Dermis microvascular lymphatic vessel endothelial cell (primary cell): ENCODE results near the gene THADA. TPM values are rescaled to one million over a fixed set of nuclear protein-coding genes. Genes with fewer than 3 reads are reported as not detected.

Experiments
- DNase-seq, 2 donors: peaks; one replicate each; pipeline versions ENCODE4 v3.0.0 to v3.0.0-alpha.2; 2010; ENCODE audit warnings: low read depth in 2 of 2
- total RNA-seq: library from RNA; depleted of rRNA; stranded (reverse); fragments of >200 nt; gene quantifications from 2 replicates; pipeline ENCODE4 v1.2.1, GENCODE V29; 2014

The THADA gene
- total RNA-seq, 1 donor from 2014 or later, result 17.8 TPM

GRCh38 chr2:43276962-43277391, 318.9 kb downstream of the THADA start:
- DNase-seq, result peak in 1 of 2 donors; percentile 28

DNA sequence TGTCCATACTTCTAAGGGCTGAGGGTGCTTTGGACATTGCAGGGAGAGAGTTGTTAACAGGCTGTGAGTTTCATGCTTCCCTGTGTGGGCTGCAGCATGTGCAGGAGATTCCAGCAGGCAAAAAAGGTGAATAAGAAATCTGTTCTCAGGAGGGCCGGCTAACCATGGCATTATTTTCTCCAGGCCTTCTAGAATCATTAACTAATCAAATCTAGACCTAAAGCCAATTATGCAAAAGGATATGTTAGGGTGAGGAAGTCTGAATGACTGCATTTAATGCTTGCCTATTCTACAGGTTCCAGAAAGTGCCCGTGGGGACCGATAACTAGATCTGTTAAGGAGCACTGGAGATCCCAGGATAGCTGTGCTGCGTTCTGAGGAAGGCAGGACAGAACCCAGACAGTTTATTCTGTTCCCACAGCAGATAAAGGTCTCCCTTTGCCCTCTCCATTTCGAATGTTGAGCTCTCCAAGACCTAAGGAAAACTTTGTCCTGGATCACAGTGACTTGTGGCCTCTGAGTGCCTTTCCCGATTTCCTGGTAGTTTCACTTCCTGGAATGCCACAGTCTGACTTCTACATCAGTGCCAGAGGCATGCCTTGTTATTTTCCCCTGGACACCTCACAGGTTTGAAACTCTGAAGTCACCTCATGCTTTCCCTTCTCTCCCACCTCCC, 319.4 kb downstream of the THADA start:
- peak in 1 of 2 donors; percentile 13 for DNase-seq

GRCh38 chr2:43274721-43275120, 321.1 kb downstream of the THADA start:
- DNase-seq, result no peak

GRCh38 chr2:43274055-43274454, 321.8 kb downstream of the THADA start:
- no peak for DNase-seq

GRCh38 chr2:43273529-43273928, 322.3 kb downstream of the THADA start:
- no peak for DNase-seq

DNA sequence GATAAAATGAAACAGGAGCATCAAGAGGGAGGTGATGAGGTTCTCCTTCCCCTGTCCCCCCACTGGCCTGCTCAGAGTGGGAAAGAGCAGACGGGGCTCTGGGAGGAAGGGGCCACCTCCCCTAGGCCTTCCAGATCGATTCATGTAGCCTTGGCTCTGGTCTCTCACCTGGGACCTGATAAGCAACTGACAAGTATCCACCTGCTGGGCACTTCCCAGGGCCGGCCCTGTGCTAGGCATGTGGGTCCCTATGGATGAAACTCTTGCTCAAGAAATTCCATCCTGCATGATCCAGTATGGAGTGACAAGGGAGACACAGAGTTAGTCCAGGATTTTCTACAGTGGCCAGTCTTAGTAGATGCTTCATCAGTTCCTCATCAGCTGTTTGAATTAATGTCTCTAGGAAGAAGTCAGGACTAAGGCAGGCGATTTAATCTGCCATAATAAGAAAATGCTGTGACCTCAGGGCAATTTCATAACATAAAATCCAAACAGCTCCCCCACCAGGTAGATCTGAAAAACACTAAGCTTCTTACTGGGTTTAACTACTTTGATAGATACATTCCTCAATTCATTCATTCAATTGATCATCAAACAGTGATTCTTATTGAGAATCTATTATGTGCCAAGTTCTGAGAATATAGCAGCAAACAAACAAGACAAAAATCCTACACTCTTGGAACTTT, 324.8 kb downstream of the THADA start:
- DNase-seq, result no peak

DNA sequence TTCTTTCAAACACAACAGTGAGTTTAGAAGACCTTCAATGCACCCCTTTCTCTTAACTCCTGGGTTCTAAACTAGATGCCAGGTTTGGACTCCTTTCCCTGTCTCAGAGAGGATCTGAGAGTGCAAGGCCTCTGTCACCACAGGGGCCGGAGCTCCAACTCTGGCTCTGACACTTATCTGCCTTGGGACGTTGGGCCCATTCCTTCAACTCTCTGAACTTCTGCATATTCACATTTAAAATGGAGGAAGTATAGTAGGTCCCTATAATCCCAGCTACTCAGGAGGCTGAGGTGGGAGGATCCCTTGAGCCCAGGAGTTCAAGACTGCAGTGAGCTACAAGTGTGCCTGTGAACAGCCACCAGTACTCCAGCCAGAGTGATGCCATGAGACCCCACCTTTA, 325.4 kb downstream of the THADA start:
- DNase-seq, result no peak

DNA sequence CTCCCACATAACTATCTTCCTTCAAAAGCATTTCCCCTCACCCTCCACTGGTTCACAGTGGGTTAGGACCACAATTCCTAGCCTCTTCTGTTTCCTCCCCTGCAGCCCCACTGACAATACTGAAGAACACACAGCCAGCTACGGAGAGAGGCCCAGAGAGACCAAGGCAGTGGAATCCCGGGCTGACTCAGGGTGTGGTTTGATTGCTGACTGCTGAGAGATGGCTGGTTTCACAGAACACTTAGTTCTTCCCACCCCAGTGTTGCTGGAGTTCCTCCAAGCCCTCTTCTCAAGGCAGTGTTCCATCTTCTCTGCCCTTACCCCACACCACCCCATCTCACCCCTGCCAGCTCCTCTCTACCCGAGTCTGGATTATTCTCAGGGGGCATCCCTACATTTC, 326.1 kb downstream of the THADA start:
- peak in 1 of 2 donors; percentile 29 for DNase-seq

- peak; percentile 32 to 95 for DNase-seq
These were observed 326.7 kb downstream of the THADA start for GRCh38 chr2:43269074-43269572.

DNA sequence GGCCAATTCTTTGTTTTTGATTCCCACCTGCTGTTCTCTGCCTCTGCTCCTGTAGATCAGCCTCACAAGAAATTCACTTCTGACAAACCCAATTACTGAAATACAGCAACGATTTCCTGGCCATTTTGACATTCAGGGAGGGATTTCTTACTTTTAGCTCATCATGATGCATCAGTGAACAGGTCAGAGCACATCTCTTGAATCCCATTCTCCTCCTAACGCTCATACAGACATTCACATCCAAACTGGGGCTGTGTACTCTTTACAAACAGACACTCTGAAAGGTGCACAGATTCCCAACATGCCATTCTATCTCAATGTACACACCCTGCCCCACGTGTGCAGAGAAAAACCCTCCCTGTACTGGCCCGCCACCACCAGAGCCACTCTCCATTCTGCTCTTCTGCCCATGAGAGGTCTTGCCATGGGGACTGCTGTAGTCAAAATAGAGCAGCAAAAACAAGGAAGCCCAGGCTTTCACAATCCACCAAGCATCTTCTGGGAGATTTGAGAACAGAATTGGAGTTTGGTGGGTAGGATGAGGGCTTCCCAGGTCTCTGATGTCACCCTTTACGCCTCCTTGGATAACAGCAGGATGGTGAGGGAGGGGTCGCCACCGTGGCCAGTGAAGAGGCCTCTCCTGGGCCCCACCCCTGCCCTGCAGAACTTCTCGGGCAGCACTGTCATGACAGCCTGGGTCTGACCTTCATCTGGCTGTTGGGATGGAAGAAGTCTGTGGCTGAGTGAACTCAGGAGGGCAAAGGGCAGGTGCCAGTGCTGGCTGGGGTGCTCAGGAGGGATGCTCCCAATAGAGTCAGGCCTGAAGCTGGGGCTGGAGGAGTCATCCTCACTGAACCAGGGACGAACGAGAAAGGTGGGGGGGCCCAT, 327.5 kb downstream of the THADA start:
- DNase-seq, result no peak

DNA sequence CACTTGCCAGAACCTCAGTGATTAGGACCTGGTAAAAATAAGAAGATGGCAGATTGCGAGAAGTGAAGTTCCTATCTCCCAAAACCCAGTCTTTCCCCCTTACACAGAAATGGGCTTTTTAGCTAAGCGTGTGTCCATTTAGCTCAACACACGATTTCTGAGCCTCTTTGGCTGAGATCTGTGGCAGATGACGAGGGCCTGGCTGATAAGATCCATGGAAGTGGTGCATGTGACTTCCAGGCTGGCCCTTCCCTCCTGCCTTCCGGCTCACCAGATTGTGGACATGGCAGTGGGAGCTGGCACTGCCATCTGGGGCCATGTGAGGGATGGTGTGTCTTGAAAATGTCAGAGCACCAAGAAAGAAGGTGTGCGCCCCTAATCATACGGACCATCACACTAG, 328.5 kb downstream of the THADA start:
- DNase-seq, result no peak

- DNase-seq, result no peak
These were observed 329.1 kb downstream of the THADA start for GRCh38 chr2:43266711-43267111.

DNA sequence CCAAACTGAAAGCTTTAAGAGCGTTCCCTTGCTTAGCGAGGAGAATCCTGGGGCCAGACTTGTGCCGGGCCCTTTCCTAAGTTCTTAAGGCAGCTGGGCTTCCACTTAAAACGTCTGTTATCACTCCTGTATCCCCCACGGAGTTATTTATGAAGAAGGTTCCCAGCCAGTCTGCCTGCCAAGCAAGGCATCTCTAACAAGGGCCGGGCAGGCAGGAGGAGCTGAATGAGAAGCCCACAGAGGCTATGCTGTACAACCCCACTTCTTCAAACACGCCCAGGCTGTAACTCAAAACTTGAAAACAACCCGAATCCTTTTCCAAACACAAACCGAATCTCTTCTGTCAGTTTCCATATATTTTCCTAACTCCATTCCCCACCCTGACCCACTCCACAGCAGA, 330.4 kb downstream of the THADA start:
- no peak for DNase-seq

DNA sequence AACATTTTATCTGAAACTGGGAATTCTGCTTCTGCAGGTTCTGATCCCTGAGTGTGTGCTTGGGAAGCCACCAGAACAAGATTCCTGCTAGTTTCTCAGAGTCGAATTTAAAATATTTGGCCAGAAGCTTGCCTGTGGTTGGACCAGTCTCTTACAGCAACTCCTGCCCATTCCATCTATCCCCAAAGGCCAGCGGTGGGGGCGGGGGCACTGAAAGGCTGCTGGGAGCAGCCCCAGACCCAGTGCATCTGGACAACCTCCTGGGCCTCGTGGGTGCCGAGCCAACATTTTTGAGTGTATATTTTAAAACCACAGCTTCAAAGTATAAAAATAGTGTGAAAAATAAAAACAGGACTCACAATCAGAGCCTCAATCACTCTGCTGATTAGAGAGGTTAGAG, 330.8 kb downstream of the THADA start:
- DNase-seq, result no peak

DNA sequence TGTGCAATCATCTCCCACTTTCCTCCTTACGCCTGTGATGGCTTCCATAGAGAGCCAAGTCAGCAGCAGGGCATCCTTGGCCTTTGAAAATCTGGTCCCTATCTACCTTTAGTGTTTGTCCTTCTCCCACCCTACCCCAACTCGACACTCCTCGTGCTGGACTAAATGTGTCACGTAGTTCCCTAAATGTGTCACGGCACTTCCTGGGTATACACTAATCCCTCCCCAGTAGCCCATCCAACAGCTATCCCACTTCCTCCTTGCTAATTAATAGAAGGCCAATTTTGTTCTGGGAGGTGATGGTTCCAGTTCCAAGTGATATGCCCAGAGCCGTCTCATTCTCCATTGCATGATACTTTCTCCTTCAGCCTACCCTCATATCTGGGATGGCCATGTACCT, 332.9 kb downstream of the THADA start:
- no peak for DNase-seq

DNA sequence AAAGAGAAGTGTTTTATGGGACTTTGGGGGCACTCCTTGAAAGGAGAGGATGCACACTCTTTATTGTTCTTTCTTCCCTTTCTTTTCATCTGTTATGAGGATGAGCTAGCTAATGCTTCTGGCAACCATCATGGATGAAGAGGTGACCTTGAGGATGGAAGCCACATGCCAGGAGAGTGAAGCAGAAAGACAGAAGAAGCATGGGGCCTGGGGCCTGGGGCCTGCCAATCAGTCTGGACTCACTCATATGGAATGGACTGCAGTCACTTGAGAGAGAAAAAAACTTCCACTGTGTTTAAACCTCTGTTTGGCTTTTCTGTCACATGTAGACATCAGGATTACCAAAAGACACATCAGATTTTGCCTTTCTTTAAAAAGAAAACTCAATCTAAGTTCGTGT, 333.6 kb downstream of the THADA start:
- DNase-seq, result no peak

DNA sequence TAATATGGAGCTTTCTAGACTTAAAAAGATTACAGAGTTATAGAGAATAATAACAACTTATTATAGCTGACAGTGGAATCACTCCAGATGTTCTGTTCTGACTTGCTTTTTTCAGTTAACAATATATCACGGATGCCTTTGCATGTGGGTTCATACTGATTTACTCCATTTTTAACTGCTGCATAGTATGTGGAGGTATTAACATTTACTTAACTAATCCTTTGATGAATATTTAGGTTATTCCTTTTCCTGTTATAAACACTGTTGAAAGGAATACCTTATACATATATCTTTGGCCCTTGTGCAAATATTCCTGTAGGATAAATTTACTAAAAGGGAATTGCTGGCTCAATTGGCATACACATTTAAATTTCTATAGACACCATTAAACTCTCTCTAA, 336.3 kb downstream of the THADA start:
- no peak for DNase-seq

DNA sequence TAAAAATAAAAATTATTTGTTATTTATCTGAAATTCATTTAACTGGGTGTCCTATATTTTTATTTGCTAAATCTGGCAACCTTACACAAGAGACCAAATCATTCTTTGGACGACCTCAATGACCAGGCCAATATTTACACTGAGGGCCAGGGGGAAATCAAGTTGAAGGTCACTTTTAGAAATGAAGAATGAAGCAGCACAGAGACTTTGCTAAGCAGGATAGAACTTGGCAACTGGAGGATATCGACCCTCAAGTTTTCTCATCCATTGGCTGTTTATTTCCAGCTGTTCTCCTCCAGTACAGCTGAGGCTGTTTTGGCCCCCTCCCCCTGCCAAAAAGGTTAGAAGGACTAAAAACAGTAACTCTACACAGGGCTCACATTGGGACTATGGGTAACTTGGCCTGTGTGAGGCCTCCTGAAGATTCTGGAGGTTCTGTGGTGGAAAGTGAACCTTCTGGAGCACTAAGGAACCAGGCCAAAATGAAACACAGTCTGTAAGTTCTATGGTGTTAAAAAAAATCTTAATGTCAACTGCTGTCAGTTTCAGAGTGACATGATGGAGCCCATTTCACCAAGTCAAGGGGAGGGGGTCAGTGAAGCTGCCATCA, 337.2 kb downstream of the THADA start:
- DNase-seq, result no peak

- DNase-seq, result no peak
These were observed 340.4 kb downstream of the THADA start for GRCh38 chr2:43255296-43255910.

DNA sequence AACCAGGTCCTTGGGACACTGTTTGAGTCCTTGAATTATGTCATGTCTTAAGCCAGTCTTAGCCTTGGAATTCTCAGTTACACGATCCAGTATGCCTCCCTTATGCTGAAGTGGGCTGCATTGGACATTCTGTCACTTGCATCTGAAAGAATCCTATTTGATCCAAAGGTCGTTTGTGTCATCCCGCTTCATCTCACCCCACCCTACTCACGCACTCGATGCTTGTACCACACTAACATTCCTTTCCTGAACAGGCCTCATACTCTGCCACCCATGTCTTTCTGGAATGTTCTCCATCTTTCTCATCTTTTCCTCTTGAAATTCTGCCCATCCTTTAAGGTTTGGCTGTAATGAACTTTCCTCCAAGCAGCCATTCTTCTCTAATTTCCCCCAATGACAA, 341.5 kb downstream of the THADA start:
- no peak for DNase-seq

GRCh38 chr2:43251171-43251731, 344.6 kb downstream of the THADA start:
- DNase-seq, result peak in 1 of 2 donors; percentile 28
